HG03571 (cell line): ENCODE measurements around the gene SNCAIP.
"Not testable (repeated sequence)": the region's sequence is repeated elsewhere in the genome, so short reads cannot be mapped to it uniquely, and the experiment has no call there.

Experiments
- ATAC-seq: cut with Tn5 transposase; IDR thresholded peaks from one replicate; pipeline ENCODE4 v1.9.1; 2021; ENCODE audit not compliant: unreplicated experiment

The SNCAIP gene

GRCh38 chr5:122356855-122357254 is 44.8 kb downstream of the SNCAIP start:
- ATAC-seq = no peak

- ATAC-seq = no peak
Measured at GRCh38 chr5:122358372-122358979, 46.4 kb downstream of the SNCAIP start.

- ATAC-seq = no peak
Measured at GRCh38 chr5:122362361-122362760, 50.3 kb downstream of the SNCAIP start.

- ATAC-seq = no peak
Measured at GRCh38 chr5:122363623-122364022, 51.6 kb downstream of the SNCAIP start.

- no peak for ATAC-seq
Measured at GRCh38 chr5:122366501-122366900, 54.5 kb downstream of the SNCAIP start.

- no peak for ATAC-seq
Measured at GRCh38 chr5:122367456-122367855, 55.4 kb downstream of the SNCAIP start.

- ATAC-seq = no peak
Measured at GRCh38 chr5:122368510-122369251, 56.6 kb downstream of the SNCAIP start.

- no peak for ATAC-seq
Measured at GRCh38 chr5:122369253-122369815, 57.3 kb downstream of the SNCAIP start.

GRCh38 chr5:122371511-122372151 is 59.6 kb downstream of the SNCAIP start:
- ATAC-seq = no peak

- ATAC-seq = no peak
Measured at GRCh38 chr5:122374110-122374509, 62.1 kb downstream of the SNCAIP start.

- ATAC-seq = no peak
Measured at GRCh38 chr5:122375801-122376200, 63.8 kb downstream of the SNCAIP start.

GRCh38 chr5:122376250-122376649 is 64.2 kb downstream of the SNCAIP start:
- ATAC-seq = no peak

GRCh38 chr5:122377026-122377425 is 65.0 kb downstream of the SNCAIP start:
- ATAC-seq = no peak

- ATAC-seq = not testable (repeated sequence)
Measured at GRCh38 chr5:122382938-122383337, 70.9 kb downstream of the SNCAIP start.

GRCh38 chr5:122384739-122385235 is 72.8 kb downstream of the SNCAIP start:
- no peak for ATAC-seq

- no peak for ATAC-seq
Measured at GRCh38 chr5:122385286-122385685, 73.2 kb downstream of the SNCAIP start.

- no peak for ATAC-seq
Measured at GRCh38 chr5:122385808-122386207, 73.8 kb downstream of the SNCAIP start.

GRCh38 chr5:122390154-122390553 is 78.1 kb downstream of the SNCAIP start:
- ATAC-seq = no peak

GRCh38 chr5:122390694-122391093 is 78.7 kb downstream of the SNCAIP start:
- no peak for ATAC-seq

- no peak for ATAC-seq
Measured at GRCh38 chr5:122391621-122392020, 79.6 kb downstream of the SNCAIP start.

GRCh38 chr5:122392224-122392623 is 80.2 kb downstream of the SNCAIP start:
- no peak for ATAC-seq

- ATAC-seq = no peak
Measured at GRCh38 chr5:122392824-122393223, 80.8 kb downstream of the SNCAIP start.
